ENCODE results near the gene CYCS.
"Not testable (repeated sequence)": the region's sequence is repeated elsewhere in the genome, so short reads cannot be mapped to it uniquely, and the experiment has no call there.

Gene CYCS

GRCh38 chr7:25118048-25118753 is 6.9 kb downstream of the CYCS start:
- no peak for DNase-seq (ENCODE audit: low spot score)

- no peak for DNase-seq (ENCODE audit: low spot score)
Observed at GRCh38 chr7:25117226-25118047, 7.6 kb downstream of the CYCS start.

GRCh38 chr7:25116621-25117020 is 8.4 kb downstream of the CYCS start:
- no peak for DNase-seq (ENCODE audit: low spot score)

- DNase-seq (ENCODE audit: low spot score) = not testable (repeated sequence)
Observed at GRCh38 chr7:25110514-25110913, 14.5 kb downstream of the CYCS start.

- no peak for DNase-seq (ENCODE audit: low spot score)
Observed at GRCh38 chr7:25109276-25109675, 15.8 kb downstream of the CYCS start.

- no peak for DNase-seq (ENCODE audit: low spot score)
Observed at GRCh38 chr7:25105911-25106310, 19.1 kb downstream of the CYCS start.

- DNase-seq (ENCODE audit: low spot score) = no peak
Observed at GRCh38 chr7:25103773-25104172, 21.3 kb downstream of the CYCS start.

GRCh38 chr7:25101817-25102216 is 23.2 kb downstream of the CYCS start:
- DNase-seq (ENCODE audit: low spot score) = no peak

- DNase-seq (ENCODE audit: low spot score) = peak; percentile 81
Observed at GRCh38 chr7:25098096-25099046, 26.7 kb downstream of the CYCS start.

GRCh38 chr7:25095516-25096345 is 29.3 kb downstream of the CYCS start:
- no peak for DNase-seq (ENCODE audit: low spot score)

- peak; percentile 81 for DNase-seq (ENCODE audit: low spot score)
Observed at GRCh38 chr7:25093268-25093826, 31.7 kb downstream of the CYCS start.

- no peak for DNase-seq (ENCODE audit: low spot score)
Observed at GRCh38 chr7:25091779-25092178, 33.3 kb downstream of the CYCS start.

GRCh38 chr7:25091176-25091575 is 33.9 kb downstream of the CYCS start:
- no peak for DNase-seq (ENCODE audit: low spot score)

- no peak for DNase-seq (ENCODE audit: low spot score)
Observed at GRCh38 chr7:25090374-25090773, 34.7 kb downstream of the CYCS start.

GRCh38 chr7:25087855-25088254 is 37.2 kb downstream of the CYCS start:
- DNase-seq (ENCODE audit: low spot score) = no peak

- DNase-seq (ENCODE audit: low spot score) = no peak
Observed at GRCh38 chr7:25084821-25085220, 40.2 kb downstream of the CYCS start.

GRCh38 chr7:25083201-25083600 is 41.9 kb downstream of the CYCS start:
- DNase-seq (ENCODE audit: low spot score) = no peak

GRCh38 chr7:25082041-25082440 is 43.0 kb downstream of the CYCS start:
- DNase-seq (ENCODE audit: low spot score) = peak; percentile 29

- no peak for DNase-seq (ENCODE audit: low spot score)
Observed at GRCh38 chr7:25077096-25077495, 48.0 kb downstream of the CYCS start.

GRCh38 chr7:25075459-25075858 is 49.6 kb downstream of the CYCS start:
- DNase-seq (ENCODE audit: low spot score) = no peak

GRCh38 chr7:25073451-25073850 is 51.6 kb downstream of the CYCS start:
- DNase-seq (ENCODE audit: low spot score) = no peak

All from iPS-NIHi11 (cell line).